Stimulated activated CD4-positive, alpha-beta T cell treated with anti-CD3 and anti-CD28 coated beads, TNF-alpha, amount 100 ng/mL, for 48 hours (primary cell): ENCODE data around the gene SAMD3.
"Not testable (repeated sequence)": the region's sequence is repeated elsewhere in the genome, so short reads cannot be mapped to it uniquely, and the experiment has no call there.

Experiments
- DNase-seq, 3 donors: peaks; one replicate each; pipeline ENCODE4 v3.0.0-alpha.2; 2020; ENCODE audit warnings: low read depth in 3 of 3

The SAMD3 gene, protein sequence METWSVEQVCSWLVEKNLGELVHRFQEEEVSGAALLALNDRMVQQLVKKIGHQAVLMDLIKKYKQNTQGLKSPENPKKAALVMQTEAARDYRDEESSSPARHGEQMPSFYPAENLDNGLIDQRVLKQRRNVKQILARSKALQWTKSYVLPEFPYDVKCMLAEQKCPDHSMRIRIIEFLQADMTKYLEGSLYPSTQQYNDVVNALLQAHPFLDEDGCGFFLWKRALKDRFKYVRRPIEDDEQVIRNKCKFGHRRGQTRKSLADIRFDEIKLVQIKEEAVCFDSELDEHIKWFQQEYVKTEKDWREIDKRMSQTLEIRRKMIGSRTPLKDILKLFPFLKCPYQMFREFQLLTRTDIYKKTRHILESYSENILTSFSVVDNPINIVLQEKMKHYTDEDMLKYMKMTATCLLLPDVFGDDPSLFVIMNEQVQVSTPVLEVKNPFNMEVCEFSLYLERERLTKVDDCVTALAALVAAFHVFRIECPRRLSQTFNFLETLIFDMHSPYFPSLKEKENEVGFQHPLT

DNA sequence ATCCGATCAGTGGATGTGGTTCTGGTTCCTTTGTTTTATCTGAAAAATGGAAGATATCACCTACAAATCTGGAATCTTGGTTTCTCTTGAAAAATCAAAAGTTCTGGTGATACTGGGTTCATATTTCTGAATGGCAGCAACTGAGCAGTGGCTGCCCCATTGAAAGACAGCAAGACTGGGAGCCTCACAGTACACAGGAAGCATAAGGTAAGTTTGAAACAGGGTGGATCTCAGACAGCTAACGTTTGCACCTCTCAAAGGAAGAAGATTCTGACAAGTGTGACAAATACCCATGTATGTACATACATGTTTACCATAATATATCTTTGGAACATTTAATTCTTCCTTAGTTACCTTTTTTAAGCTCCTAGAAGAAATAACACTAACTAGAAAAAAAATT is at the start of gene SAMD3:
SAMD3 (minus strand) TSS at position 177 of the 400 bp plus-strand sequence. CDS start 7,678 bp downstream, outside the sequence.
- no peak for DNase-seq

DNA sequence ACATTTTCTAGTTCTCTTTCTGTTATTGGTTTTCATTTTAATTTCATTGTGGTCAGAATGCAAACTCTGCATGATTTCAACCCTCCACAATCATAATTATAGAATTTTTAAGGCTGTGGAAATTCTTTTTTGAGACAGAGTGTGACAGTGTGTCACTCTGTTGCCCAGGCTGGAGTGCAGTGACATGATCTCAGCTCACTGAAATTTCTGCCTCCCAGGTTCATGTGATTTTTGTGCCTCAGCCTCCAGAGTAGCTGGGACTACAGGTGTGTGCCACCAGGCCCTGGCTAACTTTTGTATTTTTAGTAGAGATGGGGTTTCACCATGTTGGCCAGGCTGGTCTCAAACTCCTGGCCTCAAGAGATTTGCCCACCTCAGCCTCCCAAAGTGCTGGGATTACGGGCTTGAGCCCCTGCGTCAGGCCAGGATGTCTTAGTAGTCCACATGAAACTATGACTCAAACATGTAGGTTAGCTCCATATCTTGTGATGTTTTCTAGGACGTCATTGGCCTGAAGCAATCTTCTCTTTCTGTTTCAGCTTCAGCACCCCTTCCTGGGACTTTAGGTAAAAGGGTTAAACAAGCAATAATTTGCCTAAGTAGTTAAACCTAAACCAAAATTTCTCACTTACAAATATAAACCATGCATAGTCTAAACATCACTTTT is 47.4 kb upstream of the SAMD3 start:
- no peak for DNase-seq

DNA sequence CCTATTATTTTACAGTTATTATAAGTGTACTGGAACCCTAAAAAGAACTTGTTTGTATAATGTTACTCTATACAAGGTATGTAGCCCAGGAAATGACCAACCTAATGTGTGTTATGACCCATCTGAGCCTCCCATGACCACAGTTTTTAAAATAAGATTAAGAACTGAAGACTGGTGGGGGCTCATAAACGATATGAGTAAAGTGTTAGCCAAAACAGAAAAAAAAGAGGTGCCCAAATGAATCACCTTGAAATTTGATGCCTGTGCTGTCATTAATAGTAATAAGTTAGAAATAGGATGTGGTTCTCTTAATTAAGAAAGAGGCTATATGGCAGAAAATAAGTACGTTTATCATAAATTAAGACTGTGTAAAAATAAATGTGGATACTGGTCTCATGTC is 42.8 kb upstream of the SAMD3 start:
- not testable (repeated sequence) for DNase-seq

DNA sequence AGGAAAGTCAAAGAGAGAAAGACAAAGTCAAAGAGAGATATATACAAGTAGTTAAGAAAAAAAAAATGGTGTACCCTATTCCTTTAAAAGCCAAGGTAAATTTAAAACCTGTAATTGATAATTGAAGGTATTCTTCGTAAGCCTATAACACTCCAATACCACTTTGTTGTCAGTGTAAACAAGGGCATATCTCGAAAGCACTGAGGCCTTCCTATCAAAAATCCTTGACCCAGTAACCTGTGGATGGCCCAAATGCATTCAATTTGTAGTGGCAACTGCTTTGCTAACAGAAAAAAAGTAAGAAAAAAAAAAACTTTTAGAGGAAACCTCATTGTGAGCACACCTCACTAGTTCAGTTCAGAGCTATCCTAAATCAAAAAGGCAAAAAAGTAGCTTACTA is 39.3 kb upstream of the SAMD3 start:
- no peak for DNase-seq

GRCh38 chr6:130261558-130261957 is 38.8 kb upstream of the SAMD3 start:
- not testable (repeated sequence) for DNase-seq

GRCh38 chr6:130260614-130261241 is 38.0 kb upstream of the SAMD3 start:
- DNase-seq: not testable (repeated sequence)

DNA sequence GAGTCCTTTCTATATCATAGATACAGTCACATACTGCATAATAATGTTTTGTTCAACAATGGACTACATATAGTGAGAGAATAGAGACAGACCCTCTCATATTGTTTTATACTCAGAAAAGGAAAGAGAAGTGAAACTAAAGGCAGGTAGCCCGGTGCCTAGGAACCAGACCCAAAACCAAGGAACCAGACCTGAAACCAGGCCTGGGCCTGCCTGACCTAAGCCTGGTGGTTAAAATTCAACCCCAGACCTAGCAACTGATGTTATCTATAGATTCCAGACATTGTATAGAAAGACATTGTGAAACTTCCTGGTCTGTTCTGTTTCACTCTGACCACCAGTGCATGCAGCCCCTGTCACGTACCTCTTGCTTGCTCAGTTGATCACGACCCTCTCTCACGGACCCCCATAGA is 37.3 kb upstream of the SAMD3 start:
- DNase-seq: not testable (repeated sequence)

DNA sequence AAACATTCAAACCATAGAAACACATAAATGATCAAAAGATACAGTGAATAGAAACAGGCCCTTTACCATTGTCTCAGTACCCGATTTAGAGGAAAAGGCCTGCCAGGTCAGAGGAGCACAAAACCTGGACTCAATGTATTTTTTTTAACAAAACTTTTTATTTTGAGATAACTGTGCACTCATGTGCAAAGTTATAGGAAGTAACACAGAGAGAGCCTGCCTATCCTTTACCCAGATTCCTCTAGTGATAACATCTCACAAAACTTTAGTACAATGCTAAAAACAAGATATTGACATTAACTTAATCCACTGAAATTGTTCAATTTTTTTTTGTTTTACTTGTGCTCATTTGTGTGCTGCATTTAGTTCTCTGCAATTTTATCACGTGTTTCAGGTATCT is 36.8 kb upstream of the SAMD3 start:
- DNase-seq: no peak

- DNase-seq: no peak
Measured at GRCh38 chr6:130259140-130259539, 36.4 kb upstream of the SAMD3 start.

DNA sequence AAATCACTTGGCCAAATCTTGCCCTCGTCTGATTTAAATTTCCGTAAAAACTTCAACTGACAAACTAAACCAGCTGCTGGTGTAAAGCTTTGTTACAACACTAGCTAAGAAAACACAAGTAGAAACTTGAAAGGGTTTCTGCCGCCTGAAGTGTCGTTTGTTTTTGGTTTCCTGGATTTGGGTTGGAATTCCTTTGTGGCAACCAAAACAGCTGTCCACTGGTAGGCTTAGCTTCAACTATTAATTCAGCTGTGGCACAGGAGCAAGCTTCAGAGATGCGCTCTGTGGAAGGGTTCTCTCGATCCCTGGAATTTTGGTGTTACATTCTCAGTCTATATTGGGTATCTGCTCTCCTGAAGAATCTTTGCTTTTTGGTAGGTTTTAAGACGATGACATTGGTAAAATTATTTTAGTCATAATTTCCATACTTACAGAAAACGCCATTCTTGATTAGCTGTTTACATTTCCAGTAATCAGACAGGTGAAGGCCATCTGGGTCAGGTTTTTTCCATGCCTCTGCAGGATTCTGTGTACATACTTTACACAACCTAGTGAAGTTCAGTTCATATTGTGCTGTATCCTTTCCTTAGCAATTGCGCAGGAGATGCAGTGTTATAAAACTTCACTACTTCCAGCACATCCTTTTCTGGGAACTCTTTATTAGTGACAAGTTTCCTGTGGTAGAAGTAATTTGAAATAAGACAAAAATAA is 29.9 kb upstream of the SAMD3 start:
- DNase-seq: no peak

GRCh38 chr6:130245267-130245666 is 22.5 kb upstream of the SAMD3 start:
- no peak for DNase-seq

DNA sequence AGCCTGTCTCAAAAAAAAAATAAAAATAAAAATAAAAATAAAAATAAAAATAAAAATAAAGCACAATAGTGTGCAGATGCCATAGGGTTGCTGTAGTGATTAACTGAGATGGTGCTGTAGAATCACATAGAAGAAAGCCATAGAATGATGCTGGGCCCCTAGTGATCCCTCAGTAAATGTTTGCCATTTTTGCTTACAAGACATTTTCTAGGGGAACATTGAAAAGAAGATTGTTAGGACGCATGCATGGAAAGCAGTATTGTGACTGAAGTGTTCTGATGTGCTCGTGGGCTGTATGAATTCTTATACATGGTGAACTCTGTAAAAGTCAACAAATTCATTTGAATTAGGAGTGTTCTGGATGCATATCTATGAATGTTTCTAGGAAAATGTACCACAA is 22.0 kb upstream of the SAMD3 start:
- DNase-seq: no peak

GRCh38 chr6:130240232-130240631 is 17.5 kb upstream of the SAMD3 start:
- no peak for DNase-seq

DNA sequence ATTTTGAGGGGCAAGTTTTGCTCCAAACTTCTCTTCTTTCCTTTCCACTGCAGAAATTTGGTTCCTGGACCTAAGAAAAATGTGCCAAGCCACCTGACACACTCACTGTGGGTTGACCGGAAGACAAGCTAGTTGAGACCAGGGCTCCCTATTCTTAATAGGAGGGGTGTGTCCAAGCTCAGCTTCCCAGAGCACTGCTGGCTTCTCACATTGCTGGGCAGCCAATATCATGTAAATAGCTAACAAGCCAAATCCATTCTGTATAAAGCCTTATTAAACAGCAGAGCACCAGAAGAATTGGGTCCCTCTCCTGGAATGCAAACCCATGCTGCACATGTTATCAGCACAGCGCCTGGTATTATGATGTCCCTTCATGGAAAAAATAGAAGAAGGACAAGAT is 17.0 kb upstream of the SAMD3 start:
- DNase-seq: no peak

GRCh38 chr6:130233330-130233729 is 10.6 kb upstream of the SAMD3 start:
- DNase-seq: no peak

DNA sequence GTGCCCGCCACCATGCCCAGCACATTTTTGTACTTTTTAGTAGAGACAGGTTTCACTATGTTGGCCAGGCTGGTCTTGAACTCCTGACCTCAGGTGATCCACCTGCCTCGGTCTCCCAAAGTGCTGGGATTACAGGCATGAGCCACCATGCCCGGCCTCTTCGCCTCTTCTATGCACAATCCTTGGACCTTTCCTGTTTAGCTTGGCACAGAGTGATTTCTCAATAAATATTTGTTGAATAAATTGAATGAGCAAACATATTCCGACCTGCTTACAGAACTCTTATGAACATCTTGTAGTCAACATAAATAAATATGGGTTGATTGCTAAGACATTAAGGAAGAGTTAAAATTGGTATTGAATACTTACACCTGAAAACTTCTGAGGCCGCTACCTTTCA is 7.8 kb upstream of the SAMD3 start:
- not testable (repeated sequence) for DNase-seq

GRCh38 chr6:130229645-130230044 is 6.9 kb upstream of the SAMD3 start:
- no peak for DNase-seq

DNA sequence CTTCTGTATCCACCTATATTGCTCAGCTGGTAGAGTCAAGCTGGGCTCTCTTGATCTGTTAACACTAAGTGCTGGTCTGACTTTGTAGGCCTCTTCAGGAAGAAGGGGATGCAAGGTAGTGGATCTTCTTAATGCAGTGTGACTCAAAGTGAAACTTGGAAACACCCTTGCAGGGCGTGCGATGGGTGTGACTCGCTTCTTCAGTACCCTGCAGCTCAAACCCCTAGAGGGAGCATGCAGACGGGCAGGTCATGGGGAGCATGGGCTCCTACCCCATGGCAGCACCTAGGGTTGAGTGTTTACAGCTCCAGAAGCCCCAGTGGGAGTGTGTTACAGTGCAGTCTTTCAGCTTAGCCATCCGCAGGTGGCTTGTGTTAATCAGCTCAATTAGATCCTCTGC is 757 bp upstream of the SAMD3 start:
- peak; percentile 19 to 65 (median 27) for DNase-seq

- DNase-seq: no peak
Measured at GRCh38 chr6:130218134-130218533, 4.6 kb downstream of the SAMD3 start.

- no peak for DNase-seq
Measured at GRCh38 chr6:130216620-130217019, 6.1 kb downstream of the SAMD3 start.

GRCh38 chr6:130215526-130215925 is 7.2 kb downstream of the SAMD3 start:
- DNase-seq: no peak
